Measurements from ENCODE around the gene CTAGE9.

DNA sequence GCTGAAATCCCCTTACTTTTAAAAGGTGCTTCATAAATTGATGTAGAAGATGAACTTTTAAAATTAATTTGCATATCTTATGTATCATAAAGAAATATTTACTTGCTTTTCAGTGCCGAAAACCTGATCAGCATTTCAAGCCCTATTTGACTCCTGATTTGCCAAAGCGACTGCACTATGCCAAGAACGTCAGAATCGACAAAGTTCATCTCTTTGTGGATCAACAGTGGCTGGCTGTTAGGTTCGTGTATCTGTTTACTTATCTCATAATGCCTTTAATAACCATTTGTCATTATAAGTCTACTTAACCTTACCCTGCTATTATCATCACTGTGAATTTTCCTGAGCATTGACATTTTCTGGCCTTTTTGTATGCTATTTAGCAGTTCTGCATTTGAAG, 17.4 kb downstream of the CTAGE9 start:
- no peak for TF ChIP-seq POLR2A (IDR thresholded peaks at IDR 0.05)
- TF ChIP-seq POLR2AphosphoS5 (IDR thresholded peaks at IDR 0.05), result no peak
